Measurements from ENCODE around the gene MAB21L3. TPM values are rescaled to one million over a fixed set of nuclear protein-coding genes. Genes with fewer than 3 reads are reported as not detected.

The MAB21L3 gene
- total RNA-seq, 4 donors from 2014 or later, result 1.3 TPM; not detected in 3

DNA sequence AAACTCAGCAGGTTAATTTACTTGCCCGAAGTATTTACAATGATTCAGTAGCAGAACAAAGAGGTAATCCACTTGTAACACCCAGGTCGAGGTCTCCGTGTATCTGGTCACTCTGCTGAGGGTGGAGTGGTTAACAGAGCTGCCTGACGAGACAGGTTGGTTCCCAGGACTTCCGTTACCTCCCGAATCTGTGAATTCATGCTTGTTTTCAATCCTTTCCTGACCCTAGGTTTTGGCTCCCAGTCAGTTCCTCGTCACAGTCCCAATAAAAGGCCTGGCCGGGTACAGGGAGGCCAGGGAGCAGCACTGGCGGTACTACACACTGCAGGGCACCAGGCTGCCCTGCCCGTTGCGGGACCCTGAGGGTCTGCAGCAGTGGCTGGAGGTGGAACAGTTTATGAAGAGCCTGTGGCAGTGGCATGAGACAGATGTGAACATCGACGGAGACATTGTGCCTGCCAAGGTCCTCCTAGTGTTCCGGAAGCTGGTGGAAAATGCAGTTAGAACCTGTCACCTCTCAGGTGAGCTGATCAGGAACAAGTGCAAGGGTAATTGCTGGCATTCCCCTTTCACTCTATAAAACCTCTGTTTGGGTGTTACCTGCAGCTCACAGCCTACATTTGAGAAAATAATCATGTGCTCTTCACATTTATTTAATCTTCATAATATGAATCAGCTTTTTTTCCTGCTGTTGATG, 12.8 kb downstream of the MAB21L3 start:
- TF ChIP-seq POLR2A (IDR thresholded peaks at IDR 0.05) (no peak), POLR2AphosphoS5 (IDR thresholded peaks at IDR 0.05) (no peak), EP300 (IDR thresholded peaks at IDR 0.05) (no peak)
- TF ChIP-seq, protein P1, sequence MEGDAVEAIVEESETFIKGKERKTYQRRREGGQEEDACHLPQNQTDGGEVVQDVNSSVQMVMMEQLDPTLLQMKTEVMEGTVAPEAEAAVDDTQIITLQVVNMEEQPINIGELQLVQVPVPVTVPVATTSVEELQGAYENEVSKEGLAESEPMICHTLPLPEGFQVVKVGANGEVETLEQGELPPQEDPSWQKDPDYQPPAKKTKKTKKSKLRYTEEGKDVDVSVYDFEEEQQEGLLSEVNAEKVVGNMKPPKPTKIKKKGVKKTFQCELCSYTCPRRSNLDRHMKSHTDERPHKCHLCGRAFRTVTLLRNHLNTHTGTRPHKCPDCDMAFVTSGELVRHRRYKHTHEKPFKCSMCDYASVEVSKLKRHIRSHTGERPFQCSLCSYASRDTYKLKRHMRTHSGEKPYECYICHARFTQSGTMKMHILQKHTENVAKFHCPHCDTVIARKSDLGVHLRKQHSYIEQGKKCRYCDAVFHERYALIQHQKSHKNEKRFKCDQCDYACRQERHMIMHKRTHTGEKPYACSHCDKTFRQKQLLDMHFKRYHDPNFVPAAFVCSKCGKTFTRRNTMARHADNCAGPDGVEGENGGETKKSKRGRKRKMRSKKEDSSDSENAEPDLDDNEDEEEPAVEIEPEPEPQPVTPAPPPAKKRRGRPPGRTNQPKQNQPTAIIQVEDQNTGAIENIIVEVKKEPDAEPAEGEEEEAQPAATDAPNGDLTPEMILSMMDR (IDR thresholded peaks at IDR 0.05), result no peak
- Histone ChIP-seq H3K27me3 (peaks cover 30% of the 10 kb centered on the region), H3K9me3 (no peaks in the 10 kb centered on the region), H3K27ac (no peak overlapping the region), H3K4me3 (no peak overlapping the region), H3K36me3 (no peaks in the 10 kb centered on the region), H3K4me1 (no peaks in the 10 kb centered on the region)
- no peak for ATAC-seq
- WGBS, 2 donors (ENCODE audit: low coverage in 1 of 2), result 84 to 88% methylated on average over 4 to 8 of the region's 14 CpGs

DNA sequence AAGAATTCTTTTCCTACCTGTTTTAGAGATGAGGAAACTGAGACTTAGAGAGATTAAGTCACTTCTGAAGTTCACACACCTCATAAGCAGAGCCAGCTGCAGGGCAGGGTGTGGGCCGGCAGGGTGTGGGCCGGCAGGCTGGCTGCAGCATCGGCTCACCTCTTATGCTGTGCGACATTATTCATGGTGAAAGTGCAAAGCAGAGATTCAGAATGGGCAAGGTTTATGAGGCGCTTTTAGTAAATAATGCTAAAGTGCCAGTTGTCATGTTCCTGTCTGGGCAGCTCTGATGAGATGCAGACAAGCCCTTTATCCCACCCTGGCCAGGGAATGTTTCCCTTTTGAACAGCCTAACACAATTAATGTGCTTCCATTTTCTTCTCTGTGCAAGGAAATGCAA, 14.6 kb downstream of the MAB21L3 start:
- Histone ChIP-seq H3K27me3 (peaks cover 40% of the 10 kb centered on the region), H3K9me3 (no peaks in the 10 kb centered on the region), H3K27ac (no peak overlapping the region), H3K4me1 (no peaks in the 10 kb centered on the region), H3K36me3 (no peaks in the 10 kb centered on the region), H3K4me3 (no peak overlapping the region)
- WGBS, 2 donors (ENCODE audit: low coverage in 1 of 2), result 56 to 70% methylated on average over 5 of the region's 5 CpGs
- ATAC-seq, result no peak
- TF ChIP-seq POLR2A (IDR thresholded peaks at IDR 0.05) (no peak), EP300 (IDR thresholded peaks at IDR 0.05) (no peak), POLR2AphosphoS5 (IDR thresholded peaks at IDR 0.05) (no peak)
- TF ChIP-seq, protein P1 (IDR thresholded peaks at IDR 0.05), result no peak

DNA sequence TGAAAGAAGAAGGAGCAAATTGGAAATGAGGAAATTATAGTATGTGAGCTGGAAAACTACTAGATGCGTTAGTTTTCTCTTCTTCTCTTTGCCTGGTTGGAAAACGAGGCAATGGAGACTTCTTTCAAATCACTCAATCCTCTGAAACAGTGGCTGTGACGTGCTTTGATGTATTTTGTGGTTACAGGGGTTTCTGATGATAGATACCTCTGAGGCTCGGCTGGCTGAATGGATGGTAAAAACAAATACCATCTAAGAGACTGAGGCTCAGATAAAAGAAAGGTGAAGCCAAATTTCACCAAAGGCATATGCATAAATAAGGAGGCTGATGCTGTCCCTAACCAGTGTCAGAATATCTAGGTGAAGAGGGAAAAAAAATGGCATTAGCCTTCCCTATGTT, 15.1 kb downstream of the MAB21L3 start:
- TF ChIP-seq EP300 (IDR thresholded peaks at IDR 0.05) (no peak), POLR2AphosphoS5 (IDR thresholded peaks at IDR 0.05) (no peak), POLR2A (IDR thresholded peaks at IDR 0.05) (no peak)
- TF ChIP-seq, protein P1 (IDR thresholded peaks at IDR 0.05), result no peak
- Histone ChIP-seq H3K36me3 (no peaks in the 10 kb centered on the region), H3K4me1 (no peaks in the 10 kb centered on the region), H3K27ac (no peak overlapping the region), H3K27me3 (peaks cover 38% of the 10 kb centered on the region), H3K9me3 (no peaks in the 10 kb centered on the region), H3K4me3 (no peak overlapping the region)
- WGBS, 2 donors (ENCODE audit: low coverage in 1 of 2), result 39 to 61% methylated on average over 4 of the region's 4 CpGs
- no peak for ATAC-seq

DNA sequence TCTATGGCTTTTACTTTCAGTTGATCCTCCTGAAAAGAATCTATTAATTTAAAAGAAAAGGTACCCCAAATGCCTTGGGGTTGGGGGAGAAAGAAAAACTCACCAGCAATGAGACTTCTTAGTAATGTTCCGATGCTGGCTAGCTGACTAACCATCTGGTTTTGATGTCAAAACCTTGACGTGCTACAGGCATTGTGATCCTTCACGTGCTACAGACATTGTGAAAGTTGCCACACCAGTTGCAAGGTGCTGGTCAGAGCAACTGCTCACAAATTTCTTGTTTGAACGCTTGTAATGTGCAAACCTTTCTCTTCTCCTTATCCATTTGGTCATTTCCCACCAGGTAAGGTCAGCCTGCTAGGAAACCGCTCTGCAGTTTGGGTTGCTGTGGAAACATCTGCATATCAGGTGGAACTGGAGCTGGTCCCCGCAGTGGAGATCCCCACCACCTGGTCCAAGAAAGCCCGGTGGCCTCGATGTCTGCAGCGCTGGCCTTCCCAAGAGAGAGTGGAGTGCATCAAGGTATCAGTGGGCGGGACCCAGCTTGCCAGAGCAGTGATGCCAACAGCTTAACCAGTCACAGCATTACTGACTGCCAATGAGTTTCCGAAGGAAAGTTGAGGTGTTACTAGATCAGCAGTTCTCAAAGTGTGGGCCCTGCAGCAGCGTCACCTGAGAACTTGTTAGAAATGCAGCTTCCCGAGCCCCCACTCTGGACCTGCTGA, 16.1 kb downstream of the MAB21L3 start:
- peaks cover 32% of the 10 kb centered on the region for H3K27me3 ChIP-seq
- no peaks in the 10 kb centered on the region for H3K9me3 ChIP-seq
- no peak for ATAC-seq
- no peak overlapping the region for H3K4me3 ChIP-seq
- no peaks in the 10 kb centered on the region for H3K36me3 ChIP-seq
- H3K27ac ChIP-seq, result no peak overlapping the region
- no peak for TF ChIP-seq POLR2AphosphoS5 (IDR thresholded peaks at IDR 0.05)
- TF ChIP-seq, protein P1 (IDR thresholded peaks at IDR 0.05), result no peak
- TF ChIP-seq POLR2A (IDR thresholded peaks at IDR 0.05), result no peak
- no peak for TF ChIP-seq EP300 (IDR thresholded peaks at IDR 0.05)
- H3K4me1 ChIP-seq, result no peaks in the 10 kb centered on the region
- 78 to 89% methylated on average over 6 to 9 of the region's 13 CpGs for WGBS, 2 donors (ENCODE audit: low coverage in 1 of 2)

Measured in gastroesophageal sphincter (tissue), 4 donors.